Adipose tissue (tissue), 3 donors: ENCODE data around the gene MIGA1. TPM values are rescaled to one million over a fixed set of nuclear protein-coding genes. Genes with fewer than 3 reads are reported as not detected.

Source experiments
- polyA plus RNA-seq, 3 donors: library from polyadenylated mRNA; stranded (reverse); fragments of 200-250 nt; gene quantifications; one replicate each; pipeline ENCODE4 v1.2.3, GENCODE V29; 2013
- donor health status: healthy with polysubstance abuse.
- donor health status: Bipolar disorder and iron deficiency.
- donor health status: healthy.

The MIGA1 gene
- polyA plus RNA-seq, 3 donors, result 3.5 to 5.3 (median 3.8) TPM

Other genes with a start within 250 kb of the MIGA1 start
- 10 to 100 TPM in 1 of 3 donors, 1 to 10 TPM in 2; 7.8 to 10.0 (median 9.3) TPM for gene ZZZ3, start 97.0 kb upstream of the MIGA1 start, polyA plus RNA-seq
- 10 to 100 TPM; 13.0 to 49.3 (median 33.5) TPM for gene USP33, start 19.8 kb upstream of the MIGA1 start, polyA plus RNA-seq
- gene NEXN, start 109.0 kb downstream of the MIGA1 start, polyA plus RNA-seq, result 10 to 100 TPM in 2 of 3 donors, 1 to 10 TPM in 1; 2.6 to 44.6 (median 11.3) TPM
- 10 to 100 TPM; 23.8 to 54.7 (median 33.4) TPM for gene FUBP1, start 199.4 kb downstream of the MIGA1 start, polyA plus RNA-seq
- gene DNAJB4, start 225.3 kb downstream of the MIGA1 start, polyA plus RNA-seq, result 10 to 100 TPM; 10.9 to 28.8 (median 26.0) TPM